NCI-H748 treated with DMSO at 0.1 percent for 48 hours (cell line): ENCODE data around the gene PLEKHM3.

Experiments
- DNase-seq: peaks from one replicate; lab custom pipeline; 2025; lab: John Stamatoyannopoulos, UW

PLEKHM3 gene

DNA sequence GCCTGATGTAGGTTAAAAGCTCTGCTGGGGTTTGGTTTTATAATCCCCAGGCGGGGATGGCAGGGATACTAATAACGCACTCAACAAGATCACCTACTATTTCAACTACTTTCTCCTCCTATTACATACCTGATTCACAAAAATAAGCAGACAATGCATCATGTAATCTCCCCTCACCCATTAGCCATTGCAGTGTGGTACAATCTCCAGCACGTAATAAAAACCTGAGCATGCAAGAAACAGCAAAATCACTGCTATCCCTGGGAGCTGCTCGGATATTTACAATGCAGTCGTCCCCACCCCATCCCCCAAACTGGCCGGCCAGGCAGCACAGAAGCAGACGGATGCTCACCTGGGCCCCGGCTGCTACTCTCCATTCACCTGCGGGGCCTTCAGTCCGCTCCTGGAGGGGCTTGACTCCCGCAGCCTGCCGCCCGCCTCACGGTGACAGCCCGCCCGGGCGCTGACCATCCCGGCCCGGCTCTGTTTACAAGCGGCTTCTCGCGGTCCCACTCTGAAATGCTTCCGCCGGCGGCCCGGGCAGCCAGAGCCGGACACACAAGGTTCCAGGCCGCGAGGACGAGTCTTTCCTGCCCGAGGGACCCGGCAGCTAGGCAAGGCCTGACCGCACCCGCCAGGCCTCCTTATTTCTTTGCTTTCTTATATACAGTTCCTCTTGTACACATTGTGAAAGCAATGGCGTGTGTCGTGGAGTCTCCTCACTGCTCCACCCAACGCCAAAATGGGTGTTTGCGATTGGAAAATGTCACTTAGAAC is at the start of gene PLEKHM3:
Gene PLEKHM3 (minus strand): TSS at position 491 of the 777 bp plus-strand sequence. CDS start 23,888 bp downstream, outside the sequence.
- DNase-seq = peak; percentile 56

GRCh38 chr2:208074610-208075356 is 49.5 kb upstream of the PLEKHM3 start:
- no peak for DNase-seq

DNA sequence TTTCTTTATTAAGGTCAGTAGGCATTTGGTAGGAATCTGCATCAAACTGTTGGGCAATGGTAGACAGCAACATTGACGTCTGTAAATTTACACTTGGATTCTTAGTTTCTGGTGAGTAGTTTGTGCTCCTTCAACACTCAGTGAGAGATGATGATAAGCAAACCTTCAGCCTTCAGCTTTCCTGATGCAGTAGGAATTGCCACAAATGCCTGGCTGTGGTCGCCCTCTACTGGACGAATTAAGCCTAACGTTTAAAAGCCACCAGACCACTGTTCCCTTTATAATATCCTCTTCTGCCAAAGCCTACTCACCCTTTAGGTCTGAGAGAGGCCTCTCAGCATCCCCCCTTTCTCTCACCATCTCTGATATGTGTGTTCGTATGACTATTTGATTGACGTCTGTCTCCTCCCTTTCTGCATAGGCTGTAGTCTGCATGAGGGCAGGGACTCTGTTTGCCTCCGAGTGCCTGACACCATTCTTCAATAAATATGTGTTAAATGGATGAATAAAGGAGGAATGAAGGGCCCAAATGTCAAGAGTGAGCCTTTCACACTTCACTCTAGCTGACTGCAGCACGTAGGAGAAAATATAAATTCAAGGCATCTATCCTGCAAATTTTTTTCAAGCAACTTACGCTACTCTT is 47.0 kb upstream of the PLEKHM3 start:
- DNase-seq = peak; percentile 47

- DNase-seq = no peak
These were observed 43.9 kb upstream of the PLEKHM3 start for GRCh38 chr2:208069186-208069585.

GRCh38 chr2:208066016-208066415 is 40.7 kb upstream of the PLEKHM3 start:
- DNase-seq = no peak

- DNase-seq = no peak
These were observed 40.1 kb upstream of the PLEKHM3 start for GRCh38 chr2:208065476-208065875.

GRCh38 chr2:208064220-208064961 is 39.1 kb upstream of the PLEKHM3 start:
- DNase-seq = no peak

- no peak for DNase-seq
These were observed 37.6 kb upstream of the PLEKHM3 start for GRCh38 chr2:208062961-208063360.

DNA sequence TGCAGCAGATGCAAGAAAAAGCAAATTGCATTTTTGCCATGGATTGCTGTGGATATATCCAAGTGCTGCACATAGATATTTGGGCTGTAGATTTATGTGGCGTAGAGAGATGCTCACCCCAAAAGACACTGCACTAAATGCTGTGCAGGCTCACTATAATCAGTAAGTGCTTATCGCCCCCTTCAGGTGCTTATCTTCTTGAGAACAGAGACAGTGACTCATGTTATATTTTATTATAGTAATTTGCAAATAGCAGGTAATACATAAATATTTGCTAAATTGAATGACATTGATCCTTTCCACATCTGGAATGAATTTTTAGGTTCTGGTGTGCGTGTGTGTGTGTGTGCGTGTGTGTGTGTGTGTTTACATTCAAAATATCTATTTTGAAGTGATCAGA is 36.8 kb upstream of the PLEKHM3 start:
- peak; percentile 23 for DNase-seq

GRCh38 chr2:208057108-208057507 is 31.8 kb upstream of the PLEKHM3 start:
- no peak for DNase-seq

GRCh38 chr2:208049441-208049840 is 24.1 kb upstream of the PLEKHM3 start:
- DNase-seq = no peak

DNA sequence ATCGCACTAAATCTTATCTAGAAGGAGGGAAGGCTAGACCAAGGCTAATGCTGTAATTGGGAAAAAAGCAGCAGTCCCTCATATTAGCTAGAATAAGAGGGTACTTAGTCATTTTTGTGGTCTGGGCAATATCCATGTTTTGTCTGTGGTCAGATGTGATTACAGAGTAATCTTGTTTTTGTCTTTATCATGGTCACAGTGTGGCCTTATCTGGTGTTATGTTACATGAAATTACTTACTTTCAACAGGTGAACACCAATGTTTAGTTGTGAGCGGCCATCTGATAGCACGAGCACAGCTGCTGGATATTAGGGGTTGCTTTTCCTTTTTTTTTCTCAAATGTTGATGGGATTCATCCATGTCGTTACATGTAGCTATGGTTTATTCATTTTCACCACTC is 23.7 kb upstream of the PLEKHM3 start:
- DNase-seq = no peak

DNA sequence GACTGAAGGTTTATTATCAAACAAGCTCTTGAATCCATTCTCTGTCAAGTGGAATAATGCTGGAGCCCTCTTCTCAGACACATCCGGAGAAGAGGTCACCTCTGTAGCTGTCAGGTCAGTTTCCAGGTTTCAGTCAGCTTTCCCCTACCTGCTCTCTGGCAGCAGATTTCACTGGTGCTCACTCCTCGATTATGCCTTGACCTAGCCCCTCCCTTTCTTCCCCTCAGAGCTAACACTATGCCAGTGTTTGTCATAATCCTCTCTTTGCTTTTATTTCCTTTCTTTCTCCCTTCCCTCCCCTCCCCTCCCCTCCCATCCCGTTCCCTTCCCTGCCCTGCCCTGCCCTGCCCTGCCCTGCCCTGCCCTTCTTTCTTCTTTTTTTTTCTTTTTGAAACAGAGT is 22.5 kb upstream of the PLEKHM3 start:
- DNase-seq = no peak

- DNase-seq = no peak
These were observed 21.4 kb upstream of the PLEKHM3 start for GRCh38 chr2:208046686-208047085.

DNA sequence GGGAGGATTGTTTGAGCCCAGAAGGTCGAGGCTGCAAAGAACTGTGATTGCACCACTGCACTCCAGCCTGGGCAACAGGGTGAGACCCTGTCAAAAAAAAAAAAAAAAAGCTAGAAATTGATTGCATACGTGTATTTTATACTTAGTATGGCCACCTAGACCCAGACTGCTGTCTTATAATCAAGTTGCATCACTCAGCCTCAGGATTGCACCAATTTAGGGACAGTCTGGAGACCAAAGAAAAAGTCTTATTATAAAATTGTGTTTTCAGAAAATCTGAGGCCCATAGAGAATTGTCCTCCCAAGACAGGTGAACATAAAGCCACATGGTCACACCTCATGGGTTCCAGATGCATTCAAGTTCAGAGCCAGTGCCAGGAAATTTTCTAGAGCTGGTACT is 17.1 kb upstream of the PLEKHM3 start:
- no peak for DNase-seq

DNA sequence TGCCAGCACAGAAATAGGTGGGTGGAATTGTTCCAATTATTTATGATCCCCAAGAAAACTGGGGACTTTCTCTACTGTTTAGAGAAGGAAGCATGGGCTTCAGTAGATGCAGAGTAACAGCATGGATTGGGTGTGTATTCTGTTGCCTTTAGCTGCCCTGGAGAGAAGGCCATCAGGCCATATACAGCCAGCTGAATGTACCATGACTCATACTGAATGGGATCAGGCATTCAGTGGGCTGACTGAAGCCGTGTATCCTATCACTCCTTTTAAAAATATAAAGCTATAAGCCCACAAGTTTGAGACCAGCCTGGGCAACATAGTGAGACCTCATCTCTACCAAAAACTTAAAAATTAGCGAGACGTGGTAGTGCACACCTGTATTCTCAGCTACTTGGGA is 16.7 kb upstream of the PLEKHM3 start:
- DNase-seq = no peak

- peak; percentile 47 for DNase-seq
These were observed 15.2 kb upstream of the PLEKHM3 start for GRCh38 chr2:208040199-208041171.

DNA sequence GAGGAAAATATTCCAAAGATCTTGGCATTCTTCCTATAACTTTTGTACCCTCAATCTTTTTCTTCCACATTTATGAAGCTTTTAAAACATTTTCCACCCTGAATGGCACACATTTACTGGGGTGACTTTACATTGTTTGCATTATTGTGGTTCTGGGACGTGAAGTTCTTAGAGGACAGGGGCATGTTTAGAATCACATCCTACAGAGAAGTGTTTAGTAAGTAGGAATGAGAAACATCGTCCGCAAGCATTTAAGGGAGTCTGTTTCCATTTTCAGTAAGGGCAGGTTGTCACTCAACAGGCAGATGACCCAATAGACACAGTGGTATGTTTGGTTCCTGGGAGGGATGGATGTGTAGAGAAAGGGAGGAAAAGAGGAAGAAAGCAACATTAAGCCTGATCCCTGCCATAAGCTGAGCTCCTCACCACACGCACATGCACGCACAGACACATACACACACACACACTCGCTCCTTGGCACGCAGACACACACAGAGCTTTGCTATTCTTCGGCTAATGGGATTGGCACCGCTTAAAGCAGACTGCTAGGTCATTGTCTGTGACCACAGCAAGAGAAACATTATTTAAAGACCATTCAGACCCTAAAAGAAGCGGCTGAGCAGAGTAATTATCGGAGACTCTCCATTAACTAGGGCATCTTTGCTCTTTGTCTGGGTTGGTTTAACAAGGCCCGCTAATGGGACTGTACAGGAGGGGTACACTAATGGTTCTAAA is 14.2 kb upstream of the PLEKHM3 start:
- no peak for DNase-seq

GRCh38 chr2:208037564-208038487 is 12.5 kb upstream of the PLEKHM3 start:
- no peak for DNase-seq
